ENCODE data around the gene PROK2. TPM values are rescaled to one million over a fixed set of nuclear protein-coding genes. Genes with fewer than 3 reads are reported as not detected.

The PROK2 gene
- total and polyA plus RNA-seq, 10 of the 15 experiments (the other 5 are each of a cell fraction or from before 2014, with no cell fraction given): not detected

- FAIRE-seq: no peak
- Histone ChIP-seq H3K4me2 (ENCODE audit: control insufficient read depth, insufficient read depth) (no peak overlapping the region), H4K20me1 (ENCODE audit: control insufficient read depth, insufficient read depth) (no peaks in the 10 kb centered on the region), H3K4me3 (no peak overlapping the region), H3K9me3 (replicated peaks; ENCODE audit: control insufficient read depth, insufficient read depth, low read length) (no peaks in the 10 kb centered on the region), H3K27me3 (replicated peaks in 1 of 2; ENCODE audit: control insufficient read depth in 2 of 2, insufficient read depth in 2 of 2, low read length in 1 of 2) (peaks cover 1 to 2% of the 10 kb centered on the region in 2 experiments; a peak in 2 of 4 replicates), H3K9ac (ENCODE audit: control insufficient read depth, insufficient read depth, low read length) (no peak overlapping the region), H3K79me2 (ENCODE audit: control insufficient read depth, insufficient read depth, low read length) (no peaks in the 10 kb centered on the region), H3K36me3 (ENCODE audit: control insufficient read depth in 2 of 2, insufficient read depth in 2 of 2, low read length in 1 of 2) (no peaks in the 10 kb centered on the region), H2AFZ (ENCODE audit: control insufficient read depth, low read depth, low read length) (no peak overlapping the region), H3K4me1 (ENCODE audit: control insufficient read depth, insufficient read depth, low read length) (no peaks in the 10 kb centered on the region), H3K27ac (ENCODE audit: control insufficient read depth, insufficient read depth) (no peak overlapping the region)
- in situ Hi-C loops (cut with MboI) (no loop called here), intact Hi-C loops (cut with micrococcal nuclease; ENCODE audit: unreplicated experiment) (no loop called here)
- TF ChIP-seq KAT2A (conservative IDR thresholded peaks at IDR 0.05; ENCODE audit: control insufficient read depth, low read depth, low read length): no peak
- no peak for TF ChIP-seq MEF2A (IDR thresholded peaks at IDR 0.05; ENCODE audit: insufficient read depth, low read depth, low read length)
- no peak for TF ChIP-seq CBX5 (IDR thresholded peaks at IDR 0.05; ENCODE audit: low read depth)
- TF ChIP-seq PBX3 (IDR thresholded peaks at IDR 0.05; ENCODE audit: insufficient replicate concordance, low read depth, low read length): no peak
- no peak for TF ChIP-seq HDAC2 (IDR thresholded peaks at IDR 0.05)
- no peak for TF ChIP-seq JUNB (IDR thresholded peaks at IDR 0.05)
- TF ChIP-seq ZNF384 (IDR thresholded peaks at IDR 0.05; ENCODE audit: borderline replicate concordance, low read depth, low read length): no peak
- no peak for TF ChIP-seq REST (IDR thresholded peaks at IDR 0.05; ENCODE audit: low read depth, low read length)
- TF ChIP-seq BCL11A (IDR thresholded peaks at IDR 0.05; ENCODE audit: low read depth, low read length): no peak
- TF ChIP-seq GATAD2B (conservative IDR thresholded peaks at IDR 0.05; ENCODE audit: low read depth): no peak
- TF ChIP-seq ZNF24 (IDR thresholded peaks at IDR 0.05): no peak
- no peak for TF ChIP-seq SIN3A (IDR thresholded peaks at IDR 0.05; ENCODE audit: low read depth, low read length)
- TF ChIP-seq LARP7 (IDR thresholded peaks at IDR 0.05): no peak
- no peak for TF ChIP-seq ZBED1 (IDR thresholded peaks at IDR 0.05; ENCODE audit: borderline replicate concordance)
- no peak for TF ChIP-seq ZNF592 (IDR thresholded peaks at IDR 0.05)
- TF ChIP-seq SUPT20H (IDR thresholded peaks at IDR 0.05; ENCODE audit: borderline replicate concordance, control insufficient read depth, low read depth, low read length): no peak
- TF ChIP-seq NFYB (IDR thresholded peaks at IDR 0.05; ENCODE audit: insufficient read depth, low read depth, low read length): no peak
- BruUV-seq (replicated peaks): no TSS peak
- POLR2A ChIA-PET: no interaction called here
- RAD21 ChIA-PET (ENCODE audit: unreplicated experiment): no interaction called here
- CTCF ChIA-PET: no interaction called here
- no peak for ATAC-seq
- no peak for DNase-seq (ENCODE audit: low read depth, low spot score)
- SMC1A ChIA-PET (ENCODE audit: uncharacterized antibody, unreplicated experiment): no interaction called here
- WGBS (ENCODE audit: insufficient coverage, insufficient replicate concordance, low lambda C conversion rate, missing lambda C conversion rate): 26% methylated on average over 6 of the region's 6 CpGs
These were observed 8.4 kb downstream of the PROK2 start for GRCh38 chr3:71776538-71776937.
